H1 (cell line): ENCODE measurements around the gene MPRIP. TPM values are rescaled to one million over a fixed set of nuclear protein-coding genes. Genes with fewer than 3 reads are reported as not detected.

ENCODE experiments used
- CBX8 ChIP-seq: fragments of 300-800, 300-1000 bp; sonication (generic); IDR thresholded peaks from 2 replicates; pipeline ENCODE4 v1.7.1; 2016; ENCODE audit warnings: low read depth, low read length, borderline replicate concordance
- polyA plus RNA-seq, 7 experiments: library from polyadenylated mRNA; depleted of rRNA in 3 of 7; stranded (reverse) in 5 of 7; unstranded in 2 of 7; fragments of >200 nt in 5 of 7; fragments of 200-250 nt in 2 of 7; gene quantifications; 1 replicate in 5 of 7; 2 replicates in 1 of 7; 4 replicates in 1 of 7; pipeline versions ENCODE4 v1.2.1 to v1.2.3, GENCODE V29; 2011 to 2013; ENCODE audit warnings: missing spikeins in 2 of 7, mixed read lengths in 2 of 7
- total RNA-seq: library from RNA; stranded (reverse); fragmentation: NEBNext Ultra II Directional; extraction: Animal tissue kit (Norgen Biotek cat#: 25700); gene quantifications from 2 replicates; pipeline ENCODE4 v1.2.1, GENCODE V29; 2021
- TF ChIP-seq, protein P1 (sequence below): fragments of 300-600 bp; sonication (generic); IDR thresholded peaks from 2 replicates; pipeline ENCODE4 v1.7.1; 2012; ENCODE audit warnings: low read length, moderate library complexity, mild to moderate bottlenecking, inconsistent platforms; ENCODE audit not compliant: insufficient replicate concordance

The MPRIP gene
- total and polyA plus RNA-seq, 2 of the 8 experiments (the other 6 are each of a cell fraction or from before 2014, with no cell fraction given), result 48.6 to 146 TPM

DNA sequence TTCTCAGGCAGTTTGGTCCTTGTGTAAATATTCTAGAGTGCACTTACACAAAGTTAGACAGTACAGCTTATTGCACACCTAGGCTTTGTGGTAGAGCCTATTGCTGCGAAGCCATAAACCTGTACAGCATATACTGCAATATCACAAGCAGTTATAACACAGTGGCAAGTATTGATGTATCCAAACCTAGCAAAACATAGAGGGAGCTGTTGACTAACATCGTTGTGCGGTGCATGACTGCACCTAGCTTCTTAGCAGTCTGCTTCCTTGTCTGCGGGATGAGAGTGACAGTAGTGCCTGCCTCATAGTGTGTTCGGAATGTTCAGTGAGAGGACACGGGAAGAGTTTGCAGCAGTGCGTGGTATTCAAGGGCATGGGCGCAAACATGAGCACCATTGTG is 78.9 kb downstream of the MPRIP start (continued):
- TF ChIP-seq, protein P1, sequence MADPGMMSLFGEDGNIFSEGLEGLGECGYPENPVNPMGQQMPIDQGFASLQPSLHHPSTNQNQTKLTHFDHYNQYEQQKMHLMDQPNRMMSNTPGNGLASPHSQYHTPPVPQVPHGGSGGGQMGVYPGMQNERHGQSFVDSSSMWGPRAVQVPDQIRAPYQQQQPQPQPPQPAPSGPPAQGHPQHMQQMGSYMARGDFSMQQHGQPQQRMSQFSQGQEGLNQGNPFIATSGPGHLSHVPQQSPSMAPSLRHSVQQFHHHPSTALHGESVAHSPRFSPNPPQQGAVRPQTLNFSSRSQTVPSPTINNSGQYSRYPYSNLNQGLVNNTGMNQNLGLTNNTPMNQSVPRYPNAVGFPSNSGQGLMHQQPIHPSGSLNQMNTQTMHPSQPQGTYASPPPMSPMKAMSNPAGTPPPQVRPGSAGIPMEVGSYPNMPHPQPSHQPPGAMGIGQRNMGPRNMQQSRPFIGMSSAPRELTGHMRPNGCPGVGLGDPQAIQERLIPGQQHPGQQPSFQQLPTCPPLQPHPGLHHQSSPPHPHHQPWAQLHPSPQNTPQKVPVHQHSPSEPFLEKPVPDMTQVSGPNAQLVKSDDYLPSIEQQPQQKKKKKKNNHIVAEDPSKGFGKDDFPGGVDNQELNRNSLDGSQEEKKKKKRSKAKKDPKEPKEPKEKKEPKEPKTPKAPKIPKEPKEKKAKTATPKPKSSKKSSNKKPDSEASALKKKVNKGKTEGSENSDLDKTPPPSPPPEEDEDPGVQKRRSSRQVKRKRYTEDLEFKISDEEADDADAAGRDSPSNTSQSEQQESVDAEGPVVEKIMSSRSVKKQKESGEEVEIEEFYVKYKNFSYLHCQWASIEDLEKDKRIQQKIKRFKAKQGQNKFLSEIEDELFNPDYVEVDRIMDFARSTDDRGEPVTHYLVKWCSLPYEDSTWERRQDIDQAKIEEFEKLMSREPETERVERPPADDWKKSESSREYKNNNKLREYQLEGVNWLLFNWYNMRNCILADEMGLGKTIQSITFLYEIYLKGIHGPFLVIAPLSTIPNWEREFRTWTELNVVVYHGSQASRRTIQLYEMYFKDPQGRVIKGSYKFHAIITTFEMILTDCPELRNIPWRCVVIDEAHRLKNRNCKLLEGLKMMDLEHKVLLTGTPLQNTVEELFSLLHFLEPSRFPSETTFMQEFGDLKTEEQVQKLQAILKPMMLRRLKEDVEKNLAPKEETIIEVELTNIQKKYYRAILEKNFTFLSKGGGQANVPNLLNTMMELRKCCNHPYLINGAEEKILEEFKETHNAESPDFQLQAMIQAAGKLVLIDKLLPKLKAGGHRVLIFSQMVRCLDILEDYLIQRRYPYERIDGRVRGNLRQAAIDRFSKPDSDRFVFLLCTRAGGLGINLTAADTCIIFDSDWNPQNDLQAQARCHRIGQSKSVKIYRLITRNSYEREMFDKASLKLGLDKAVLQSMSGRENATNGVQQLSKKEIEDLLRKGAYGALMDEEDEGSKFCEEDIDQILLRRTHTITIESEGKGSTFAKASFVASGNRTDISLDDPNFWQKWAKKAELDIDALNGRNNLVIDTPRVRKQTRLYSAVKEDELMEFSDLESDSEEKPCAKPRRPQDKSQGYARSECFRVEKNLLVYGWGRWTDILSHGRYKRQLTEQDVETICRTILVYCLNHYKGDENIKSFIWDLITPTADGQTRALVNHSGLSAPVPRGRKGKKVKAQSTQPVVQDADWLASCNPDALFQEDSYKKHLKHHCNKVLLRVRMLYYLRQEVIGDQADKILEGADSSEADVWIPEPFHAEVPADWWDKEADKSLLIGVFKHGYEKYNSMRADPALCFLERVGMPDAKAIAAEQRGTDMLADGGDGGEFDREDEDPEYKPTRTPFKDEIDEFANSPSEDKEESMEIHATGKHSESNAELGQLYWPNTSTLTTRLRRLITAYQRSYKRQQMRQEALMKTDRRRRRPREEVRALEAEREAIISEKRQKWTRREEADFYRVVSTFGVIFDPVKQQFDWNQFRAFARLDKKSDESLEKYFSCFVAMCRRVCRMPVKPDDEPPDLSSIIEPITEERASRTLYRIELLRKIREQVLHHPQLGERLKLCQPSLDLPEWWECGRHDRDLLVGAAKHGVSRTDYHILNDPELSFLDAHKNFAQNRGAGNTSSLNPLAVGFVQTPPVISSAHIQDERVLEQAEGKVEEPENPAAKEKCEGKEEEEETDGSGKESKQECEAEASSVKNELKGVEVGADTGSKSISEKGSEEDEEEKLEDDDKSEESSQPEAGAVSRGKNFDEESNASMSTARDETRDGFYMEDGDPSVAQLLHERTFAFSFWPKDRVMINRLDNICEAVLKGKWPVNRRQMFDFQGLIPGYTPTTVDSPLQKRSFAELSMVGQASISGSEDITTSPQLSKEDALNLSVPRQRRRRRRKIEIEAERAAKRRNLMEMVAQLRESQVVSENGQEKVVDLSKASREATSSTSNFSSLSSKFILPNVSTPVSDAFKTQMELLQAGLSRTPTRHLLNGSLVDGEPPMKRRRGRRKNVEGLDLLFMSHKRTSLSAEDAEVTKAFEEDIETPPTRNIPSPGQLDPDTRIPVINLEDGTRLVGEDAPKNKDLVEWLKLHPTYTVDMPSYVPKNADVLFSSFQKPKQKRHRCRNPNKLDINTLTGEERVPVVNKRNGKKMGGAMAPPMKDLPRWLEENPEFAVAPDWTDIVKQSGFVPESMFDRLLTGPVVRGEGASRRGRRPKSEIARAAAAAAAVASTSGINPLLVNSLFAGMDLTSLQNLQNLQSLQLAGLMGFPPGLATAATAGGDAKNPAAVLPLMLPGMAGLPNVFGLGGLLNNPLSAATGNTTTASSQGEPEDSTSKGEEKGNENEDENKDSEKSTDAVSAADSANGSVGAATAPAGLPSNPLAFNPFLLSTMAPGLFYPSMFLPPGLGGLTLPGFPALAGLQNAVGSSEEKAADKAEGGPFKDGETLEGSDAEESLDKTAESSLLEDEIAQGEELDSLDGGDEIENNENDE, result no peak
- no peak for TF ChIP-seq CBX8
